Endothelial cell of umbilical vein (primary cell): ENCODE measurements around the gene KLF8. TPM values are rescaled to one million over a fixed set of nuclear protein-coding genes. Genes with fewer than 3 reads are reported as not detected.

Source experiments
- BruUV-seq: library from RNA; stranded (reverse); fragments of 400-500 nt; replicated peaks from 2 replicates; lab custom pipeline; 2021; lab: Mats Ljungman, UMichigan
- CTCF ChIA-PET: fragments of 300-600, 350-600 bp; sonication (Branson Sonifier 250); formaldehyde crosslinking; loops from one replicate; lab custom pipeline; 2021; ENCODE audit warnings: antibody characterized with exemption, inconsistent platforms; lab: Charles Lee
- POLR2A ChIA-PET: fragments of 300-600, 350-600 bp; sonication (Branson Sonifier 250); formaldehyde crosslinking; loops from one replicate; lab custom pipeline; 2021; ENCODE audit warnings: antibody characterized with exemption, inconsistent platforms; lab: Charles Lee
- DNase-seq: peaks from one replicate; pipeline ENCODE4 v3.0.0-alpha.2; 2011; ENCODE audit warnings: low read depth, low spot score
- FAIRE-seq: peaks from 2 replicates; lab custom pipeline; 2011; peaks lifted over from hg19 to GRCh38; lab: Jason Lieb, UNC
- H2AFZ ChIP-seq: 2 replicates; pipeline ENCODE4 v1.6.0; 2012; ENCODE audit warnings: low read depth, low read length, control low read depth, inconsistent platforms
- H3K27ac ChIP-seq: 2 replicates; pipeline ENCODE4 v1.5.1; 2011; ENCODE audit warnings: low read depth, mild to moderate bottlenecking, control low read depth, low read length, moderate library complexity; ENCODE audit not compliant: insufficient read depth
- H3K27me3 ChIP-seq, 2 experiments: 2 replicates each; pipeline versions ENCODE4 v1.6.0 to v1.6.1; 2011; ENCODE audit warnings: low read length in 2 of 2, mixed read lengths in 1 of 2; ENCODE audit not compliant: control insufficient read depth in 2 of 2, insufficient read depth in 2 of 2
- H3K36me3 ChIP-seq, 2 experiments: 2 replicates in 1 of 2; 3 replicates in 1 of 2; pipeline ENCODE4 v1.5.1; 2011; ENCODE audit warnings: low read length in 2 of 2, mild to moderate bottlenecking in 1 of 2, moderate library complexity in 1 of 2; ENCODE audit not compliant: control insufficient read depth in 2 of 2, insufficient read depth in 2 of 2; ENCODE audit errors: extremely low read depth in 1 of 2
- H3K4me1 ChIP-seq: 3 replicates; pipeline ENCODE4 v1.5.1; 2011; ENCODE audit warnings: mild to moderate bottlenecking, low read length; ENCODE audit not compliant: control insufficient read depth, insufficient read depth; ENCODE audit errors: extremely low read depth
- H3K4me2 ChIP-seq: 2 replicates; pipeline ENCODE4 v1.6.1; 2011; ENCODE audit warnings: low read length, control low read depth, mixed read lengths; ENCODE audit not compliant: insufficient read depth
- H3K4me3 ChIP-seq, 3 experiments: fragments of 200-600 bp in 1 of 3; sonication (generic), shearing (Covaris generic) in 1 of 3; replicated peaks in 1 of 3; 2 replicates each; pipeline ENCODE4 v1.5.1; 2011 to 2016; ENCODE audit warnings: control low read depth in 3 of 3, low read length in 3 of 3, mild to moderate bottlenecking in 2 of 3, inconsistent platforms in 1 of 3, low read depth in 1 of 3, moderate library complexity in 1 of 3; ENCODE audit not compliant: insufficient read depth in 1 of 3
- H3K79me2 ChIP-seq: 2 replicates; pipeline ENCODE4 v1.6.0; 2012; ENCODE audit warnings: low read length, inconsistent platforms; ENCODE audit not compliant: control insufficient read depth, insufficient read depth
- H3K9ac ChIP-seq: replicated peaks from 2 replicates; pipeline ENCODE3; 2011; ENCODE audit warnings: low read length, control low read depth; ENCODE audit not compliant: insufficient read depth; ENCODE audit errors: extremely low read depth
- H3K9me1 ChIP-seq: replicated peaks from 3 replicates; pipeline ENCODE4 v1.6.0; 2011; ENCODE audit warnings: mild to moderate bottlenecking, low read length; ENCODE audit not compliant: control insufficient read depth, insufficient read depth; ENCODE audit errors: extremely low read depth
- H3K9me3 ChIP-seq: replicated peaks from 2 replicates; pipeline ENCODE4 v1.5.1; 2012; ENCODE audit warnings: low read length, inconsistent platforms; ENCODE audit not compliant: control insufficient read depth, insufficient read depth
- H4K20me1 ChIP-seq: replicated peaks from 2 replicates; pipeline ENCODE3; 2011; ENCODE audit warnings: mild to moderate bottlenecking, low read length; ENCODE audit not compliant: control insufficient read depth, insufficient read depth; ENCODE audit errors: extremely low read depth
- CTCF ChIP-seq, 2 donors: IDR thresholded peaks; 1 replicate in 1 of 2; 2 replicates in 1 of 2; pipeline ENCODE4 v1.5.1; 2011; ENCODE audit warnings: low read length in 2 of 2, mild to moderate bottlenecking in 2 of 2, moderate library complexity in 2 of 2, control low read depth in 1 of 2, inconsistent platforms in 1 of 2, low read depth in 1 of 2; ENCODE audit not compliant: insufficient read depth in 1 of 2; ENCODE audit errors: extremely low read depth in 1 of 2
- EZH2 ChIP-seq: IDR thresholded peaks from 2 replicates; pipeline ENCODE4 v1.6.1; 2012; ENCODE audit warnings: borderline replicate concordance, low read depth, mild to moderate bottlenecking, moderate library complexity, low read length, inconsistent platforms; ENCODE audit not compliant: severe bottlenecking
- FOS ChIP-seq: IDR thresholded peaks from 2 replicates; pipeline ENCODE4 v1.6.1; 2011; ENCODE audit warnings: mild to moderate bottlenecking, low read length, moderate library complexity, borderline replicate concordance; ENCODE audit not compliant: insufficient read depth
- GATA2 ChIP-seq: IDR thresholded peaks from 2 replicates; pipeline ENCODE4 v1.7.0; 2011; ENCODE audit warnings: low read depth, mild to moderate bottlenecking, moderate library complexity, mixed read lengths, low read length; ENCODE audit not compliant: insufficient read length, insufficient read depth
- JUN ChIP-seq: IDR thresholded peaks from 2 replicates; pipeline ENCODE4 v1.6.1; 2011; ENCODE audit warnings: borderline replicate concordance, low read depth; ENCODE audit not compliant: insufficient read length, insufficient read depth
- MAX ChIP-seq: IDR thresholded peaks from 2 replicates; pipeline ENCODE4 v1.6.1; 2011; ENCODE audit not compliant: insufficient read depth, insufficient read length
- MYC ChIP-seq: IDR thresholded peaks from one replicate; pipeline ENCODE4 v1.6.1; 2011; ENCODE audit warnings: mild to moderate bottlenecking, low read depth, low read length
- POLR2A ChIP-seq: IDR thresholded peaks from 2 replicates; pipeline ENCODE4 v1.6.1; 2012; ENCODE audit warnings: low read depth, mild to moderate bottlenecking, control low read depth, low read length
- POLR2AphosphoS5 ChIP-seq: IDR thresholded peaks from 2 replicates; pipeline ENCODE4 v1.6.1; 2012; ENCODE audit warnings: low read depth, mild to moderate bottlenecking, control low read depth, low read length, moderate library complexity; ENCODE audit not compliant: insufficient read depth
- dilution Hi-C: fragments of 300-500 bp; cut with MboI; formaldehyde crosslinking; loops from one replicate; pipeline ENCODE4 v1.15.0; 2019; ENCODE audit warnings: low sequenced_read_pairs; ENCODE audit not compliant: extremely low pct_ligation_motif_present
- intact Hi-C: fragments of 100-400 bp; cut with micrococcal nuclease; formaldehyde crosslinking; loops from one replicate; pipeline ENCODE4 v1.10.0; 2022
- polyA plus RNA-seq, 4 experiments: library from polyadenylated mRNA; depleted of rRNA in 3 of 4; stranded (reverse) in 3 of 4; unstranded in 1 of 4; fragments of >200 nt; gene quantifications; 2 replicates each; pipeline versions ENCODE4 v1.2.1 to v1.2.3, GENCODE V29; 2011 to 2012; ENCODE audit warnings: missing spikeins in 1 of 4
- total RNA-seq: library from RNA; stranded (reverse); gene quantifications from 2 replicates; pipeline ENCODE4 v1.2.3, GENCODE V29; 2021

The KLF8 gene
- total and polyA plus RNA-seq, 2 donors (not counting 3 experiments of a cell fraction or from before 2014, with no cell fraction given) = 1.0 to 2.0 TPM

- no peak for FAIRE-seq
- POLR2A ChIA-PET = no interaction called here
- no peak overlapping the region for H3K4me3 ChIP-seq
- no peak for DNase-seq
- no peaks in the 10 kb centered on the region for H4K20me1 ChIP-seq
- dilution Hi-C loops = no loop called here
- H3K9ac ChIP-seq = no peak overlapping the region
- H3K9me1 ChIP-seq = no peaks in the 10 kb centered on the region
- BruUV-seq = no TSS peak
- no peaks in the 10 kb centered on the region for H3K36me3 ChIP-seq
- no peak overlapping the region for H3K4me2 ChIP-seq
- H3K27me3 ChIP-seq = peaks cover 4 to 6% of the 10 kb centered on the region in 2 experiments
- CTCF ChIA-PET = no interaction called here
- H3K9me3 ChIP-seq = no peaks in the 10 kb centered on the region
- H2AFZ ChIP-seq = no peak overlapping the region
- H3K4me1 ChIP-seq = no peaks in the 10 kb centered on the region
- TF ChIP-seq FOS (no peak), EZH2 (no peak), CTCF (IDR thresholded peaks at IDR 0.05; ENCODE audit: extremely low read depth in 1 of 2, insufficient read depth in 1 of 2, low read depth in 1 of 2, low read length in 2 of 2) (no peak), POLR2A (no peak), MYC (no peak), POLR2AphosphoS5 (no peak), MAX (no peak), GATA2 (no peak), JUN (no peak)
- H3K27ac ChIP-seq = no peak overlapping the region
- no peaks in the 10 kb centered on the region for H3K79me2 ChIP-seq
- intact Hi-C loops = no loop called here
Measured at GRCh38 chrX:56226980-56227379, 5.2 kb upstream of the KLF8 start.
